Activated B cell treated with CpG ODN at 0.5 μM for 24 hours (primary cell): ENCODE measurements around the gene NUP205. TPM values are rescaled to one million over a fixed set of nuclear protein-coding genes. Genes with fewer than 3 reads are reported as not detected.

ENCODE experiments used
- ATAC-seq: fragments of 200-7000 bp; cut with Tn5 transposase; one replicate; pipeline ENCODE4 v1.10.0; 2021; ENCODE audit warnings: low read depth, mild to moderate bottlenecking, moderate library complexity
- CTCF ChIA-PET: fragments of 350-600 bp; sonication (Branson Sonifier 250); formaldehyde crosslinking; loops from one replicate; lab custom pipeline; 2021; ENCODE audit warnings: antibody characterized with exemption; lab: Charles Lee
- POLR2A ChIA-PET: fragments of 350-600 bp; sonication (Branson Sonifier 250); formaldehyde crosslinking; loops from one replicate; lab custom pipeline; 2021; ENCODE audit warnings: antibody characterized with exemption; lab: Charles Lee
- DNase-seq: peaks from one replicate; pipeline ENCODE4 v3.0.0; 2022
- H3K27ac Mint-ChIP-seq: one replicate; pipeline ENCODE4 v1.8.0; 2020; ENCODE audit warnings: mixed read lengths
- H3K27me3 Mint-ChIP-seq: one replicate; pipeline ENCODE4 v1.8.0; 2021; ENCODE audit warnings: mixed read lengths
- H3K36me3 Mint-ChIP-seq: one replicate; pipeline ENCODE4 v1.8.0; 2021; ENCODE audit warnings: low read depth, mixed read lengths
- H3K4me1 Mint-ChIP-seq: one replicate; pipeline ENCODE4 v1.8.0; 2021; ENCODE audit warnings: mixed read lengths
- H3K4me3 Mint-ChIP-seq: one replicate; pipeline ENCODE4 v1.8.0; 2020; ENCODE audit warnings: mild to moderate bottlenecking, mixed read lengths
- H3K9me3 Mint-ChIP-seq: one replicate; pipeline ENCODE4 v1.8.0; 2020; ENCODE audit warnings: mixed read lengths
- intact Hi-C: fragments of 100-400 bp; cut with micrococcal nuclease; formaldehyde crosslinking; loops from one replicate; pipeline ENCODE4 v1.15.1; 2024
- total RNA-seq: library from RNA; stranded (reverse); gene quantifications from 2 replicates; pipeline ENCODE4 v1.2.3, GENCODE V29; 2022
- TF ChIP-seq, protein P1 (sequence below): fragments of 200-600 bp; IDR thresholded peaks from one replicate; pipeline ENCODE4 v1.8.0; 2022; ENCODE audit warnings: antibody characterized with exemption, mild to moderate bottlenecking

Gene NUP205
- total RNA-seq, 1 donor from 2014 or later, result 84.1 TPM

DNA sequence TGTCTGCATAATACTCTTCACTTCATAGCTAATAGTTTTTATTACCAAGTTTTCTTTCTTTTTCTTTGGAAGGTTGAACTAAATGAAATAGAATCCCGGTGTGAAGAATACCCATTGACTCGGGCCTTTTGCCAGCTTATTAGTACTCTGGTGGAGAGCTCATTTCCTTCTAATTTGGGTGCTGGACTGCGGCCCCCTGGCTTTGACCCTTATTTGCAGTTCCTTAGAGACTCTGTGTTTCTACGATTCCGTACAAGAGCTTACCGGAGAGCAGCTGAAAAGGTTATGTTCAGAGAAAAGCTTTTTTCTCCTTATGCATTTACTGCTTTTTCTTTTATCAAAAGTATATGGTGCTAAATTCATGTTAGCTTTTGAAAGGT is 40.2 kb downstream of the NUP205 start:
- no peak for DNase-seq
- H3K4me3 Mint-ChIP-seq, result no peak overlapping the region
- H3K9me3 Mint-ChIP-seq, result no peaks in the 10 kb centered on the region
- H3K4me1 Mint-ChIP-seq, result no peaks in the 10 kb centered on the region
- no peaks in the 10 kb centered on the region for H3K27me3 Mint-ChIP-seq
- CTCF ChIA-PET, result no interaction called here
- TF ChIP-seq, protein P1, sequence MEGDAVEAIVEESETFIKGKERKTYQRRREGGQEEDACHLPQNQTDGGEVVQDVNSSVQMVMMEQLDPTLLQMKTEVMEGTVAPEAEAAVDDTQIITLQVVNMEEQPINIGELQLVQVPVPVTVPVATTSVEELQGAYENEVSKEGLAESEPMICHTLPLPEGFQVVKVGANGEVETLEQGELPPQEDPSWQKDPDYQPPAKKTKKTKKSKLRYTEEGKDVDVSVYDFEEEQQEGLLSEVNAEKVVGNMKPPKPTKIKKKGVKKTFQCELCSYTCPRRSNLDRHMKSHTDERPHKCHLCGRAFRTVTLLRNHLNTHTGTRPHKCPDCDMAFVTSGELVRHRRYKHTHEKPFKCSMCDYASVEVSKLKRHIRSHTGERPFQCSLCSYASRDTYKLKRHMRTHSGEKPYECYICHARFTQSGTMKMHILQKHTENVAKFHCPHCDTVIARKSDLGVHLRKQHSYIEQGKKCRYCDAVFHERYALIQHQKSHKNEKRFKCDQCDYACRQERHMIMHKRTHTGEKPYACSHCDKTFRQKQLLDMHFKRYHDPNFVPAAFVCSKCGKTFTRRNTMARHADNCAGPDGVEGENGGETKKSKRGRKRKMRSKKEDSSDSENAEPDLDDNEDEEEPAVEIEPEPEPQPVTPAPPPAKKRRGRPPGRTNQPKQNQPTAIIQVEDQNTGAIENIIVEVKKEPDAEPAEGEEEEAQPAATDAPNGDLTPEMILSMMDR, result no peak
- H3K27ac Mint-ChIP-seq, result no peak overlapping the region
- H3K36me3 Mint-ChIP-seq, result peaks cover 75% of the 10 kb centered on the region
- no peak for ATAC-seq
- POLR2A ChIA-PET, result no interaction called here
- intact Hi-C loops, result no loop called here

GRCh38 chr7:135599471-135599870 is 41.8 kb downstream of the NUP205 start:
- ChIA-PET POLR2A (no interaction called here), CTCF (no interaction called here)
- Mint-ChIP-seq H3K36me3 (peaks cover 78% of the 10 kb centered on the region), H3K4me1 (no peaks in the 10 kb centered on the region), H3K4me3 (no peak overlapping the region), H3K27ac (no peak overlapping the region), H3K27me3 (no peaks in the 10 kb centered on the region), H3K9me3 (no peaks in the 10 kb centered on the region)
- DNase-seq, result no peak
- intact Hi-C loops, result no loop called here
- TF ChIP-seq, protein P1, result no peak
- ATAC-seq, result no peak

- POLR2A ChIA-PET, result no interaction called here
- intact Hi-C loops, result no loop called here
Observed at GRCh38 chr7:135600226-135600625, 42.5 kb downstream of the NUP205 start.

GRCh38 chr7:135601182-135601581 is 43.5 kb downstream of the NUP205 start:
- DNase-seq, result no peak
- Mint-ChIP-seq H3K4me1 (no peaks in the 10 kb centered on the region), H3K9me3 (no peaks in the 10 kb centered on the region), H3K4me3 (no peak overlapping the region), H3K36me3 (peaks cover 76% of the 10 kb centered on the region), H3K27ac (no peak overlapping the region), H3K27me3 (no peaks in the 10 kb centered on the region)
- ChIA-PET POLR2A (no interaction called here), CTCF (interaction anchor here (1.2 kb wide), 1 partner anchor 320 kb away, joined by 3 read pairs; no protein-coding TSS in a partner anchor)
- intact Hi-C loops, result no loop called here
- TF ChIP-seq, protein P1, result no peak
- ATAC-seq, result no peak

More at GRCh38 chr7:135600226-135600625, 42.5 kb downstream of the NUP205 start:
- H3K4me3 Mint-ChIP-seq, result no peak overlapping the region
- no peak overlapping the region for H3K27ac Mint-ChIP-seq
- H3K36me3 Mint-ChIP-seq, result peaks cover 78% of the 10 kb centered on the region
- H3K9me3 Mint-ChIP-seq, result no peaks in the 10 kb centered on the region
- ATAC-seq, result no peak
- DNase-seq, result no peak
- no peaks in the 10 kb centered on the region for H3K27me3 Mint-ChIP-seq
- no peaks in the 10 kb centered on the region for H3K4me1 Mint-ChIP-seq
- TF ChIP-seq, protein P1, result no peak
- CTCF ChIA-PET, result no interaction called here

- TF ChIP-seq, protein P1, result no peak
- ATAC-seq, result no peak
- Mint-ChIP-seq H3K4me1 (no peaks in the 10 kb centered on the region), H3K9me3 (no peaks in the 10 kb centered on the region), H3K27ac (no peak overlapping the region), H3K4me3 (no peak overlapping the region), H3K27me3 (no peaks in the 10 kb centered on the region), H3K36me3 (peaks cover 80% of the 10 kb centered on the region)
- no peak for DNase-seq
- intact Hi-C loops, result no loop called here
- CTCF ChIA-PET, result interaction anchor here (1.2 kb wide), 1 partner anchor 321 kb away, joined by 3 read pairs; no protein-coding TSS in a partner anchor
- POLR2A ChIA-PET, result interaction anchor here (0.6 kb wide), 1 partner anchor 19 kb away, joined by 9 read pairs; no protein-coding TSS in a partner anchor
Observed at GRCh38 chr7:135602304-135602703, 44.6 kb downstream of the NUP205 start.
